ENCODE data around the gene IGSF9B.

GRCh38 chr11:133984828-133985227, 28.1 kb upstream of the IGSF9B start:
- TF ChIP-seq TSHZ2 (CRISPR knock-in tag; IDR thresholded peaks at IDR 0.05) (no peak), CSRNP3 (CRISPR knock-in tag; IDR thresholded peaks at IDR 0.05) (no peak), ZFP30 (CRISPR knock-in tag; IDR thresholded peaks at IDR 0.05) (no peak), ZNF70 (CRISPR knock-in tag; IDR thresholded peaks at IDR 0.05) (no peak), PATZ1 (CRISPR knock-in tag; IDR thresholded peaks at IDR 0.05; ENCODE audit: borderline replicate concordance) (no peak), POU6F1 (CRISPR knock-in tag; IDR thresholded peaks at IDR 0.05; ENCODE audit: borderline replicate concordance, low read depth) (no peak), PPARA (CRISPR knock-in tag; IDR thresholded peaks at IDR 0.05; ENCODE audit: borderline replicate concordance) (no peak), CREB5 (CRISPR knock-in tag; IDR thresholded peaks at IDR 0.05; ENCODE audit: low read depth) (no peak)
